ENCODE results near the gene GABRA5.
"Not testable (repeated sequence)": the region's sequence is repeated elsewhere in the genome, so short reads cannot be mapped to it uniquely, and the experiment has no call there.

Gene GABRA5

GRCh38 chr15:26866298-26867199 is at the start of gene GABRA5:
Gene GABRA5, plus strand, starts transcription at chr15:26867062. Its CDS starts 2,187 bp downstream, at chr15:26869249.
- peak; percentile 18 for DNase-seq

- not testable (repeated sequence) for DNase-seq
Measured at GRCh38 chr15:26831191-26831590, 35.7 kb upstream of the GABRA5 start.

GRCh38 chr15:26831951-26832350 is 34.9 kb upstream of the GABRA5 start:
- no peak for DNase-seq

- DNase-seq = no peak
Measured at GRCh38 chr15:26838742-26839460, 28.0 kb upstream of the GABRA5 start.

GRCh38 chr15:26841514-26841913 is 25.3 kb upstream of the GABRA5 start:
- DNase-seq = no peak

GRCh38 chr15:26841941-26842340 is 24.9 kb upstream of the GABRA5 start:
- no peak for DNase-seq

- DNase-seq = no peak
Measured at GRCh38 chr15:26842391-26842790, 24.5 kb upstream of the GABRA5 start.

GRCh38 chr15:26844901-26845300 is 22.0 kb upstream of the GABRA5 start:
- no peak for DNase-seq

GRCh38 chr15:26848498-26848897 is 18.4 kb upstream of the GABRA5 start:
- DNase-seq = no peak

- no peak for DNase-seq
Measured at GRCh38 chr15:26850161-26850560, 16.7 kb upstream of the GABRA5 start.

- no peak for DNase-seq
Measured at GRCh38 chr15:26852980-26853379, 13.9 kb upstream of the GABRA5 start.

GRCh38 chr15:26854435-26854834 is 12.4 kb upstream of the GABRA5 start:
- no peak for DNase-seq

GRCh38 chr15:26864664-26865191 is 2.1 kb upstream of the GABRA5 start:
- peak; percentile 12 for DNase-seq

GRCh38 chr15:26867200-26868007 is 542 bp downstream of the GABRA5 start:
- no peak for DNase-seq

- DNase-seq = no peak
Measured at GRCh38 chr15:26868029-26868685, 1.3 kb downstream of the GABRA5 start.

- no peak for DNase-seq
Measured at GRCh38 chr15:26869628-26870027, 2.8 kb downstream of the GABRA5 start.

- no peak for DNase-seq
Measured at GRCh38 chr15:26870346-26870745, 3.5 kb downstream of the GABRA5 start.

GRCh38 chr15:26872206-26872605 is 5.3 kb downstream of the GABRA5 start:
- no peak for DNase-seq

GRCh38 chr15:26873846-26874245 is 7.0 kb downstream of the GABRA5 start:
- no peak for DNase-seq

GRCh38 chr15:26874774-26875475 is 8.1 kb downstream of the GABRA5 start:
- DNase-seq = no peak

- no peak for DNase-seq
Measured at GRCh38 chr15:26875476-26875850, 8.6 kb downstream of the GABRA5 start.

- no peak for DNase-seq
Measured at GRCh38 chr15:26877831-26878230, 11.0 kb downstream of the GABRA5 start.

Data from NCI-H1105 (cell line).